Measurements from ENCODE around the gene FAM184A.

GRCh38 chr6:118952683-118953082, 125.8 kb downstream of the FAM184A start:
- TF ChIP-seq CTCF (IDR thresholded peaks at IDR 0.05) (no peak), EP300 (IDR thresholded peaks at IDR 0.05; ENCODE audit: low read depth) (no peak), POLR2A (IDR thresholded peaks at IDR 0.05) (no peak)
